Liver (tissue), 9 donors: ENCODE measurements around the gene HYAL4. TPM values are rescaled to one million over a fixed set of nuclear protein-coding genes. Genes with fewer than 3 reads are reported as not detected.

ENCODE experiments used
- DNase-seq: peaks from one replicate; pipeline ENCODE4 v3.0.0-alpha.2; 2017; ENCODE audit warnings: low spot score
- H3K27ac ChIP-seq, 2 donors: one replicate each; pipeline ENCODE4 v1.7.0; 2013; ENCODE audit warnings: inconsistent platforms in 2 of 2, low read length in 2 of 2, control low read depth in 1 of 2, low read depth in 1 of 2, mild to moderate bottlenecking in 1 of 2
- H3K27me3 ChIP-seq, 4 donors: one replicate each; pipeline versions ENCODE4 v1.6.1 to v1.7.0; 2013; ENCODE audit warnings: low read length in 3 of 4, inconsistent platforms in 1 of 4, mild to moderate bottlenecking in 1 of 4, moderate library complexity in 1 of 4; ENCODE audit not compliant: control insufficient read depth in 4 of 4, insufficient read depth in 4 of 4
- H3K36me3 ChIP-seq, 4 donors: one replicate each; pipeline versions ENCODE4 v1.6.1 to v1.7.0; 2013; ENCODE audit warnings: low read length in 3 of 4, mild to moderate bottlenecking in 3 of 4, low read depth in 1 of 4, moderate library complexity in 1 of 4; ENCODE audit not compliant: control insufficient read depth in 4 of 4, insufficient read depth in 3 of 4
- H3K4me1 ChIP-seq, 4 donors: one replicate each; pipeline versions ENCODE4 v1.6.1 to v1.7.0; 2013; ENCODE audit warnings: low read length in 3 of 4, mild to moderate bottlenecking in 3 of 4, moderate library complexity in 1 of 4; ENCODE audit not compliant: control insufficient read depth in 4 of 4, insufficient read depth in 4 of 4
- H3K4me3 ChIP-seq, 3 donors: one replicate each; pipeline versions ENCODE4 v1.6.1 to v1.7.0; 2013; ENCODE audit warnings: low read length in 3 of 3, control low read depth in 1 of 3, low read depth in 1 of 3, mild to moderate bottlenecking in 1 of 3
- H3K9ac ChIP-seq, 2 donors: one replicate each; pipeline ENCODE4 v1.7.0; 2013; ENCODE audit warnings: low read length in 2 of 2, mild to moderate bottlenecking in 2 of 2, moderate library complexity in 2 of 2, control low read depth in 1 of 2, low read depth in 1 of 2
- H3K9me3 ChIP-seq, 4 donors: one replicate each; pipeline versions ENCODE4 v1.6.1 to v1.7.0; 2013; ENCODE audit warnings: low read length in 3 of 4; ENCODE audit not compliant: control insufficient read depth in 4 of 4
- EGR1 ChIP-seq, 2 donors: IDR thresholded peaks; 2 replicates each; pipeline ENCODE4 v1.6.1; 2016 to 2018; ENCODE audit warnings: antibody characterized with exemption in 2 of 2, low read depth in 2 of 2
- FOXA1 ChIP-seq: IDR thresholded peaks from 2 replicates; pipeline ENCODE4 v1.6.1; 2016; ENCODE audit warnings: antibody characterized with exemption
- FOXA2 ChIP-seq: IDR thresholded peaks from 2 replicates; pipeline ENCODE4 v1.6.1; 2016; ENCODE audit warnings: antibody characterized with exemption
- GABPA ChIP-seq, 2 donors: IDR thresholded peaks in 1 of 2; conservative IDR thresholded peaks in 1 of 2; 2 replicates each; pipeline ENCODE4 v1.6.1; 2016; ENCODE audit warnings: antibody characterized with exemption in 2 of 2, mild to moderate bottlenecking in 1 of 2, moderate library complexity in 1 of 2
- HNF4A ChIP-seq, 2 donors: conservative IDR thresholded peaks; 2 replicates each; pipeline ENCODE4 v1.6.1; 2016; ENCODE audit warnings: antibody characterized with exemption in 2 of 2, mild to moderate bottlenecking in 2 of 2
- HNF4G ChIP-seq: IDR thresholded peaks from 2 replicates; pipeline ENCODE4 v1.6.1; 2016; ENCODE audit warnings: antibody characterized with exemption
- JUND ChIP-seq, 2 donors: IDR thresholded peaks; 2 replicates each; pipeline ENCODE4 v1.6.1; 2016; ENCODE audit warnings: antibody characterized with exemption in 2 of 2
- MAX ChIP-seq: IDR thresholded peaks from 2 replicates; pipeline ENCODE4 v1.6.1; 2016; ENCODE audit warnings: antibody characterized with exemption
- NR2F2 ChIP-seq: IDR thresholded peaks from 2 replicates; pipeline ENCODE4 v1.6.1; 2016; ENCODE audit warnings: antibody characterized with exemption
- RAD21 ChIP-seq, 2 donors: IDR thresholded peaks; 2 replicates each; pipeline ENCODE4 v1.6.1; 2016; ENCODE audit warnings: antibody characterized with exemption in 2 of 2, mild to moderate bottlenecking in 2 of 2
- REST ChIP-seq: IDR thresholded peaks from 2 replicates; pipeline ENCODE4 v1.6.1; 2016; ENCODE audit warnings: antibody characterized with exemption, mild to moderate bottlenecking
- RXRA ChIP-seq, 2 donors: IDR thresholded peaks; 2 replicates each; pipeline ENCODE4 v1.6.1; 2017 to 2018; ENCODE audit warnings: antibody characterized with exemption in 2 of 2, mild to moderate bottlenecking in 1 of 2
- SP1 ChIP-seq: IDR thresholded peaks from 2 replicates; pipeline ENCODE4 v1.6.1; 2018; ENCODE audit warnings: antibody characterized with exemption, mild to moderate bottlenecking
- TAF1 ChIP-seq: conservative IDR thresholded peaks from 2 replicates; pipeline ENCODE4 v1.6.1; 2016; ENCODE audit warnings: antibody characterized with exemption, mild to moderate bottlenecking
- YY1 ChIP-seq: IDR thresholded peaks from 2 replicates; pipeline ENCODE4 v1.6.1; 2016; ENCODE audit warnings: antibody characterized with exemption, mild to moderate bottlenecking
- ZBTB33 ChIP-seq: IDR thresholded peaks from 2 replicates; pipeline ENCODE4 v1.6.1; 2016; ENCODE audit warnings: antibody characterized with exemption
- WGBS: extraction: QIAGEN DNeasy Blood & Tissue Kit; methylation state at CpG from one replicate; pipeline ENCODE4 v1.1.7; 2013; 5-methylcytosine and 5-hydroxymethylcytosine counted together
- polyA plus RNA-seq, 2 donors: library from polyadenylated mRNA; stranded (reverse) in 1 of 2; unstranded in 1 of 2; fragments of 200-250 nt in 1 of 2; fragments of >200 nt in 1 of 2; fragmentation: Nextera tagmentation in 1 of 2; extraction: Ambion mirVana in 1 of 2; gene quantifications; one replicate each; pipeline versions ENCODE4 v1.2.1 to v1.2.3, GENCODE V29; 2013 to 2015
- total RNA-seq, 2 donors: library from RNA; depleted of rRNA; stranded (reverse); fragments of >200 nt; gene quantifications; one replicate each; pipeline ENCODE4 v1.2.3, GENCODE V29; 2014
- TF ChIP-seq, protein P1 (sequence below): IDR thresholded peaks from 2 replicates; pipeline ENCODE4 v1.6.1; 2016; ENCODE audit warnings: antibody characterized with exemption
- TF ChIP-seq, protein P2 (sequence below): fragments of 150-350 bp; IDR thresholded peaks from 2 replicates; pipeline ENCODE4 v1.5.1; 2017; ENCODE audit warnings: improper control_type of control experiment, low read depth, low read length; ENCODE audit not compliant: missing input control
- donor health status: healthy.
- donor health status: healthy.
- donor health status: healthy.
- donor health status: healthy.
- donor health status: healthy.

Gene HYAL4
- total and polyA plus RNA-seq, 4 donors = not detected

- Histone ChIP-seq H3K27me3 (no peaks in the 10 kb centered on the region), H3K4me1 (no peaks in the 10 kb centered on the region), H3K9ac (no peak overlapping the region), H3K9me3 (no peaks in the 10 kb centered on the region), H3K4me3 (no peak overlapping the region), H3K27ac (no peak overlapping the region), H3K36me3 (no peaks in the 10 kb centered on the region)
- DNase-seq = no peak
- TF ChIP-seq NR2F2 (no peak), SP1 (no peak), YY1 (no peak), JUND (IDR thresholded peaks at IDR 0.05) (no peak), HNF4G (no peak), EGR1 (IDR thresholded peaks at IDR 0.05; ENCODE audit: low read depth in 2 of 2) (no peak), REST (no peak), ZBTB33 (no peak), FOXA1 (no peak), HNF4A (conservative IDR thresholded peaks at IDR 0.05) (no peak), TAF1 (no peak), RAD21 (IDR thresholded peaks at IDR 0.05) (no peak), RXRA (IDR thresholded peaks at IDR 0.05) (no peak), GABPA (IDR thresholded peaks at IDR 0.05 in 1 of 2, conservative IDR thresholded peaks at IDR 0.05 in 1 of 2) (no peak), MAX (no peak), FOXA2 (no peak)
- TF ChIP-seq, protein P1, sequence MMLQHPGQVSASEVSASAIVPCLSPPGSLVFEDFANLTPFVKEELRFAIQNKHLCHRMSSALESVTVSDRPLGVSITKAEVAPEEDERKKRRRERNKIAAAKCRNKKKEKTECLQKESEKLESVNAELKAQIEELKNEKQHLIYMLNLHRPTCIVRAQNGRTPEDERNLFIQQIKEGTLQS = no peak
- TF ChIP-seq, protein P2, sequence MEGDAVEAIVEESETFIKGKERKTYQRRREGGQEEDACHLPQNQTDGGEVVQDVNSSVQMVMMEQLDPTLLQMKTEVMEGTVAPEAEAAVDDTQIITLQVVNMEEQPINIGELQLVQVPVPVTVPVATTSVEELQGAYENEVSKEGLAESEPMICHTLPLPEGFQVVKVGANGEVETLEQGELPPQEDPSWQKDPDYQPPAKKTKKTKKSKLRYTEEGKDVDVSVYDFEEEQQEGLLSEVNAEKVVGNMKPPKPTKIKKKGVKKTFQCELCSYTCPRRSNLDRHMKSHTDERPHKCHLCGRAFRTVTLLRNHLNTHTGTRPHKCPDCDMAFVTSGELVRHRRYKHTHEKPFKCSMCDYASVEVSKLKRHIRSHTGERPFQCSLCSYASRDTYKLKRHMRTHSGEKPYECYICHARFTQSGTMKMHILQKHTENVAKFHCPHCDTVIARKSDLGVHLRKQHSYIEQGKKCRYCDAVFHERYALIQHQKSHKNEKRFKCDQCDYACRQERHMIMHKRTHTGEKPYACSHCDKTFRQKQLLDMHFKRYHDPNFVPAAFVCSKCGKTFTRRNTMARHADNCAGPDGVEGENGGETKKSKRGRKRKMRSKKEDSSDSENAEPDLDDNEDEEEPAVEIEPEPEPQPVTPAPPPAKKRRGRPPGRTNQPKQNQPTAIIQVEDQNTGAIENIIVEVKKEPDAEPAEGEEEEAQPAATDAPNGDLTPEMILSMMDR = no peak
- 65% methylated on average over 1 of the region's 1 CpG for WGBS
Observed at GRCh38 chr7:123901101-123901500, 56.1 kb downstream of the HYAL4 start.
